IMR-90 (cell line): ENCODE measurements around the gene PLD2. TPM values are rescaled to one million over a fixed set of nuclear protein-coding genes. Genes with fewer than 3 reads are reported as not detected.

ENCODE experiments used
- ATAC-seq: fragments of 200-7000 bp; cut with Tn5 transposase; 2 replicates; pipeline ENCODE4 v1.9.1; 2020; ENCODE audit warnings: low read depth, mild to moderate bottlenecking, moderate library complexity
- BruUV-seq: library from RNA; stranded (reverse); fragments of 400-500 nt; replicated peaks from 2 replicates; lab custom pipeline; 2021; lab: Mats Ljungman, UMichigan
- CTCF ChIA-PET: fragments of 300-600 bp; formaldehyde crosslinking; extraction: SDS; loops from one replicate; lab custom pipeline; 2021; ENCODE audit warnings: antibody characterized with exemption; lab: Yijun Ruan, JAX
- POLR2A ChIA-PET: fragments of 300-600 bp; sonication (Branson Sonifier 250); formaldehyde crosslinking; loops from one replicate; lab custom pipeline; 2022; ENCODE audit warnings: antibody characterized with exemption; ENCODE audit not compliant: unreplicated experiment; lab: Charles Lee
- DNase-seq: peaks from one replicate; pipeline ENCODE4 v3.0.0; 2013
- H2AFZ ChIP-seq: replicated peaks from 2 replicates; pipeline ENCODE3; 2013; ENCODE audit warnings: low read length, mild to moderate bottlenecking; ENCODE audit not compliant: poor library complexity
- H2AK5ac ChIP-seq: 2 replicates; pipeline ENCODE4 v1.6.1; 2013; ENCODE audit warnings: low read depth, low read length, inconsistent platforms
- H2AK9ac ChIP-seq: replicated peaks from 2 replicates; pipeline ENCODE3; 2013; ENCODE audit warnings: mild to moderate bottlenecking, low read depth, low read length, moderate library complexity; ENCODE audit not compliant: poor library complexity
- H2BK120ac ChIP-seq: 2 replicates; pipeline ENCODE4 v1.6.1; 2013; ENCODE audit warnings: low read depth, low read length, inconsistent platforms
- H2BK15ac ChIP-seq: 3 replicates; pipeline ENCODE4 v1.6.1; 2013; ENCODE audit warnings: low read depth, low read length, inconsistent platforms
- H2BK20ac ChIP-seq: 2 replicates; pipeline ENCODE4 v1.6.1; 2013; ENCODE audit warnings: low read depth, mild to moderate bottlenecking, inconsistent platforms, low read length, moderate library complexity
- H2BK5ac ChIP-seq: 2 replicates; pipeline ENCODE4 v1.6.1; 2013; ENCODE audit warnings: mild to moderate bottlenecking, low read depth, low read length, inconsistent platforms; ENCODE audit not compliant: poor library complexity, severe bottlenecking
- H3K14ac ChIP-seq: replicated peaks from 2 replicates; pipeline ENCODE4 v1.6.1; 2013; ENCODE audit warnings: low read depth, low read length, inconsistent platforms
- H3K18ac ChIP-seq: 2 replicates; pipeline ENCODE4 v1.6.1; 2013; ENCODE audit warnings: low read depth, low read length, control low read depth
- H3K23ac ChIP-seq: 2 replicates; pipeline ENCODE4 v1.6.1; 2013; ENCODE audit warnings: low read depth, low read length, inconsistent platforms
- H3K27ac ChIP-seq: 2 replicates; pipeline ENCODE4 v1.5.1; 2013; ENCODE audit warnings: mild to moderate bottlenecking, control low read depth, low read length; ENCODE audit not compliant: insufficient read depth
- H3K27me3 ChIP-seq: 2 replicates; pipeline ENCODE4 v1.6.1; 2013; ENCODE audit warnings: low read length; ENCODE audit not compliant: control insufficient read depth, insufficient read depth
- H3K36me3 ChIP-seq: 2 replicates; pipeline ENCODE4 v1.6.1; 2013; ENCODE audit warnings: low read length, mixed read lengths; ENCODE audit not compliant: control insufficient read depth, insufficient read depth
- H3K4ac ChIP-seq: 2 replicates; pipeline ENCODE4 v1.6.1; 2013; ENCODE audit warnings: low read depth, low read length, inconsistent platforms
- H3K4me1 ChIP-seq: 2 replicates; pipeline ENCODE4 v1.6.1; 2013; ENCODE audit warnings: low read length, mixed read lengths; ENCODE audit not compliant: control insufficient read depth, insufficient read depth
- H3K4me2 ChIP-seq: 2 replicates; pipeline ENCODE4 v1.6.1; 2013; ENCODE audit warnings: low read depth, mild to moderate bottlenecking, control low read depth, low read length, moderate library complexity
- H3K4me3 ChIP-seq: 2 replicates; pipeline ENCODE4 v1.5.1; 2013; ENCODE audit warnings: low read depth, mild to moderate bottlenecking, control low read depth, low read length, moderate library complexity; ENCODE audit not compliant: insufficient read depth
- H3K56ac ChIP-seq: 2 replicates; pipeline ENCODE4 v1.6.1; 2013; ENCODE audit warnings: low read length, inconsistent platforms; ENCODE audit not compliant: insufficient read depth; ENCODE audit errors: extremely low read depth
- H3K79me1 ChIP-seq, 2 experiments: 2 replicates each; pipeline ENCODE4 v1.6.1; 2013; ENCODE audit warnings: low read length in 2 of 2, inconsistent platforms in 1 of 2, low read depth in 1 of 2
- H3K9ac ChIP-seq: 2 replicates; pipeline ENCODE4 v1.6.1; 2013; ENCODE audit warnings: low read depth, low read length, control low read depth
- H3K9me1 ChIP-seq: 2 replicates; pipeline ENCODE4 v1.6.1; 2013; ENCODE audit warnings: low read length, inconsistent platforms; ENCODE audit not compliant: insufficient read depth
- H3K9me3 ChIP-seq: 2 replicates; pipeline ENCODE4 v1.6.1; 2013; ENCODE audit warnings: low read length; ENCODE audit not compliant: control insufficient read depth, insufficient read depth
- H4K20me1 ChIP-seq: 2 replicates; pipeline ENCODE4 v1.6.1; 2013; ENCODE audit warnings: low read length, inconsistent platforms; ENCODE audit not compliant: insufficient read depth
- H4K5ac ChIP-seq: 2 replicates; pipeline ENCODE4 v1.6.1; 2013; ENCODE audit warnings: mild to moderate bottlenecking, low read depth, low read length, control low read depth
- H4K8ac ChIP-seq, 2 experiments: 2 replicates each; pipeline ENCODE4 v1.6.1; 2013; ENCODE audit warnings: low read depth in 2 of 2, low read length in 2 of 2, control low read depth in 1 of 2, inconsistent platforms in 1 of 2
- H4K91ac ChIP-seq: 2 replicates; pipeline ENCODE4 v1.6.1; 2013; ENCODE audit warnings: low read depth, low read length, inconsistent platforms; ENCODE audit not compliant: insufficient read depth
- SMC3 ChIP-seq: fragments of 150-350 bp; IDR thresholded peaks from 2 replicates; pipeline ENCODE4 v1.6.1; 2016; ENCODE audit warnings: low read depth, mild to moderate bottlenecking, antibody characterized with exemption, low read length, moderate library complexity
- WGBS, 2 experiments: methylation state at CpG; one replicate each; pipeline versions ENCODE4 v1.1.5 to v1.1.7; 2013; ENCODE audit warnings: missing lambda C conversion rate in 2 of 2; ENCODE audit not compliant: insufficient read length in 1 of 2; ENCODE audit errors: extremely low coverage in 2 of 2; 5-methylcytosine and 5-hydroxymethylcytosine counted together
- dilution Hi-C: fragments of 300-500 bp; cut with HindIII; formaldehyde crosslinking; loops from one replicate; pipeline ENCODE4 v1.14.3; 2018; ENCODE audit warnings: low sequenced_read_pairs; ENCODE audit not compliant: unreplicated experiment
- in situ Hi-C: fragments of 300-500 bp; cut with MboI; formaldehyde crosslinking; loops from 3 replicates; pipeline ENCODE4 v1.14.3; 2019; ENCODE audit warnings: low sequenced_read_pairs, inconsistent platforms, mixed read lengths
- intact Hi-C: fragments of 100-400 bp; cut with micrococcal nuclease; formaldehyde crosslinking; loops from 2 replicates; pipeline ENCODE4 v1.10.0; 2022
- polyA plus RNA-seq, 3 experiments: library from polyadenylated mRNA; depleted of rRNA; stranded (reverse); fragments of >200 nt; gene quantifications; 2 replicates each; pipeline ENCODE4 v1.2.3, GENCODE V29; 2012; ENCODE audit warnings: low replicate concordance in 1 of 3
- total RNA-seq: library from RNA; depleted of rRNA; stranded (reverse); fragments of >200 nt; gene quantifications from 2 replicates; pipeline ENCODE4 v1.2.3, GENCODE V29; 2012
- TF ChIP-seq, protein P1 (sequence below): fragments of 150-350 bp; IDR thresholded peaks from 2 replicates; pipeline ENCODE4 v1.6.1; 2017; ENCODE audit warnings: mild to moderate bottlenecking, antibody characterized with exemption, low read length, low read depth

The PLD2 gene
- total and polyA plus RNA-seq, 2 of the 4 experiments (the other 2 are of a cell fraction): 12.5 to 28.0 TPM

DNA sequence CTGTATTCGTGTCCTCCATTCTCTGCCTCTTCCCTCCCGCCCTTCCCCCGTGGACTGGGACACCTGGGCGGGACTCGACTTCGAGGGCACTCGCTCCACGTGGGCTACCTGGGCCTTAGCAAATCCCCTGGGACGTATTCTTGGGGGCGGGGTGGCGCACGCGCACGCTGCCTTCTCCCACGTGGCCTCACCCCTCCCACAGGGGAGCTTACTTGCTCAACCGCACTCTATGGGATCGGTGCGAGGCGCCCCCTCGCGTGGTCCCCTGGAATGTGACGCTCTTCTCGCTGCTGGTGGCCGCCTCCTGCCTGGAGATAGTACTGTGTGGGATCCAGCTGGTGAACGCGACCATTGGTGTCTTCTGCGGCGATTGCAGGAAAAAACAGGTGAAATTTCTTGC is 24.3 kb upstream of the PLD2 start:
- Histone ChIP-seq H3K9me3 (no peaks in the 10 kb centered on the region), H2BK120ac (no peak overlapping the region), H3K27ac (no peak overlapping the region), H3K27me3 (peaks cover 56% of the 10 kb centered on the region), H4K8ac (no peak overlapping the region), H3K18ac (no peak overlapping the region), H3K56ac (no peak overlapping the region), H3K4me1 (peaks cover 7% of the 10 kb centered on the region; the same call in 1 of the 2 replicates), H3K23ac (no peak overlapping the region), H3K79me1 (no peaks in the 10 kb centered on the region), H3K36me3 (no peaks in the 10 kb centered on the region), H2BK20ac (no peak overlapping the region), H3K14ac (no peak overlapping the region), H3K4ac (no peak overlapping the region), H4K20me1 (no peaks in the 10 kb centered on the region), H2AK9ac (no peak overlapping the region), H3K4me2 (no peak overlapping the region), H2AK5ac (no peak overlapping the region), H2BK15ac (no peak overlapping the region), H2BK5ac (no peak overlapping the region), H3K9me1 (no peaks in the 10 kb centered on the region), H4K91ac (no peak overlapping the region), H3K4me3 (no peak overlapping the region), H2AFZ (peak overlapping the region; percentile 70), H3K9ac (no peak overlapping the region), H4K5ac (no peak overlapping the region)
- TF ChIP-seq, protein P1, sequence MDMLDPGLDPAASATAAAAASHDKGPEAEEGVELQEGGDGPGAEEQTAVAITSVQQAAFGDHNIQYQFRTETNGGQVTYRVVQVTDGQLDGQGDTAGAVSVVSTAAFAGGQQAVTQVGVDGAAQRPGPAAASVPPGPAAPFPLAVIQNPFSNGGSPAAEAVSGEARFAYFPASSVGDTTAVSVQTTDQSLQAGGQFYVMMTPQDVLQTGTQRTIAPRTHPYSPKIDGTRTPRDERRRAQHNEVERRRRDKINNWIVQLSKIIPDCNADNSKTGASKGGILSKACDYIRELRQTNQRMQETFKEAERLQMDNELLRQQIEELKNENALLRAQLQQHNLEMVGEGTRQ: peak; percentile 25; the same call in 1 of the 2 replicates
- no peak for TF ChIP-seq SMC3
- intact Hi-C loops: no loop called here
- BruUV-seq: no TSS peak
- ChIA-PET POLR2A (no interaction called here), CTCF (no interaction called here)
- DNase-seq: no peak
- 60% methylated on average over 1 of the region's 28 CpGs; no CpG with 5 or more reads in 1 of the 2 experiments for WGBS, 2 experiments
- in situ Hi-C loops: no loop called here
- dilution Hi-C loops: no loop called here
- ATAC-seq: no peak
